Pancreas (tissue), 10 donors: ENCODE measurements around the gene ARV1. TPM values are rescaled to one million over a fixed set of nuclear protein-coding genes. Genes with fewer than 3 reads are reported as not detected.

Source experiments
- ATAC-seq, 4 donors: fragments of 200-7000 bp; cut with Tn5 transposase; one replicate each; pipeline versions ENCODE4 v1.8.0 to v1.9.1; 2020; ENCODE audit warnings: mild to moderate bottlenecking in 4 of 4, moderate library complexity in 4 of 4
- DNase-seq, 6 donors: peaks; one replicate each; pipeline ENCODE4 v3.0.0-alpha.2; 2020
- FAIRE-seq: peaks from 2 replicates; lab custom pipeline; 2012; peaks lifted over from hg19 to GRCh38; lab: Jason Lieb, UNC
- H3K27ac ChIP-seq, 4 donors: fragments of 200-600 bp; sonication (generic); 1 replicate in 3 of 4; 2 replicates in 1 of 4; pipeline versions ENCODE4 v1.5.0 to v1.8.0; 2020
- H3K27me3 ChIP-seq, 4 donors: fragments of 200-600 bp; one replicate each; pipeline ENCODE4 v1.8.0; 2021
- H3K36me3 ChIP-seq, 3 donors: fragments of 200-600 bp; sonication (generic) in 1 of 3; one replicate each; pipeline versions ENCODE4 v1.5.0 to v1.8.0; 2020 to 2021
- H3K4me1 ChIP-seq, 3 donors: fragments of 200-600 bp; one replicate each; pipeline ENCODE4 v1.8.0; 2021
- H3K4me3 ChIP-seq, 4 donors: fragments of 200-600 bp; sonication (generic) in 2 of 4; one replicate each; pipeline versions ENCODE4 v1.5.0 to v1.8.0; 2020 to 2021
- H3K9me3 ChIP-seq, 4 donors: fragments of 200-600 bp; one replicate each; pipeline ENCODE4 v1.8.0; 2021
- WGBS, 2 donors: extraction: QIAGEN DNeasy Blood & Tissue Kit; methylation state at CpG; one replicate each; pipeline ENCODE4 v1.1.7; 2013; 5-methylcytosine and 5-hydroxymethylcytosine counted together
- intact Hi-C, 3 donors: fragments of 100-400 bp; cut with DNase I; formaldehyde crosslinking; loops; one replicate each; pipeline versions ENCODE4 v1.11.1 to v1.14.2; 2022
- polyA plus RNA-seq, 2 donors: library from polyadenylated mRNA; stranded (reverse); fragments of 200-250 nt; gene quantifications; one replicate each; pipeline ENCODE4 v1.2.3, GENCODE V29; 2013
- total RNA-seq, 6 donors: library from RNA; stranded (reverse); fragmentation: NEBNext Ultra II Directional in 4 of 6; extraction: Animal tissue kit (Norgen Biotek cat#: 25700) in 4 of 6; gene quantifications; one replicate each; pipeline versions ENCODE4 v1.2.1 to v1.2.4, GENCODE V29; 2021 to 2023
- TF ChIP-seq, protein P1 (sequence below), 4 donors: fragments of 200-600 bp; sonication (generic) in 3 of 4; IDR thresholded peaks; one replicate each; pipeline versions ENCODE4 v1.5.0 to v1.8.0; 2021; ENCODE audit warnings: antibody characterized with exemption in 4 of 4
- donor health status: healthy with polysubstance abuse.
- donor health status: DM: no; HTN: no; CAD: no; lungs with moderate emphysema.
- donor health status: DM: no; HTN: no; CAD: no.
- donor health status: control.
- donor health status: control.
- donor health status: Bipolar disorder and iron deficiency.
- donor health status: DM: yes; HTN: yes; CAD: no.
- donor health status: DM: no; HTN: no; CAD: no.
- donor health status: DM: no; HTN: no; CAD: no.
- donor health status: DM: yes; HTN: yes; CAD: no.

The ARV1 gene
- total and polyA plus RNA-seq, 8 donors, result 7.4 to 20.1 (median 9.0) TPM

DNA sequence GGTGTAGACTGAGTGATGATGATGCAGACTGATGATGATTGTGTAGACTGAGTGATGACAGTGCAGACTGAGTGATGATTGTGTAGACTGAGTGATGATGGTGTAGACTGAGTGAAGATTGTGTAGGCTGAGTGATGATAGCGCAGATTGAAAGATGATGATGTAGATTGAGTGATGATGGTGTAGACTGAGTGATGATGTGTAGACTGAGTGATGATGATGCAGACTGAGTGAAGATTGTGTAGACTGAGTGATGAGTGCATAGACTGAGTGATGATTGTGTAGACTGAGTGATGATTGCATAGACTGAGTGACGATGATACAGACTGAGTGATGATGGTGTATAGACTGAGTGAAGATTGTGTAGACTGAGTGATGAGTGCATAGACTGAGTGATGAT, 32.5 kb downstream of the ARV1 start:
- intact Hi-C loops, result no loop called here
- H3K27ac ChIP-seq, result no peak overlapping the region
- DNase-seq, result no peak
- no peaks in the 10 kb centered on the region for H3K4me1 ChIP-seq
- ATAC-seq, result no peak
- no peak for FAIRE-seq
- no peak overlapping the region for H3K4me3 ChIP-seq
- no peaks in the 10 kb centered on the region for H3K27me3 ChIP-seq
- TF ChIP-seq, protein P1, sequence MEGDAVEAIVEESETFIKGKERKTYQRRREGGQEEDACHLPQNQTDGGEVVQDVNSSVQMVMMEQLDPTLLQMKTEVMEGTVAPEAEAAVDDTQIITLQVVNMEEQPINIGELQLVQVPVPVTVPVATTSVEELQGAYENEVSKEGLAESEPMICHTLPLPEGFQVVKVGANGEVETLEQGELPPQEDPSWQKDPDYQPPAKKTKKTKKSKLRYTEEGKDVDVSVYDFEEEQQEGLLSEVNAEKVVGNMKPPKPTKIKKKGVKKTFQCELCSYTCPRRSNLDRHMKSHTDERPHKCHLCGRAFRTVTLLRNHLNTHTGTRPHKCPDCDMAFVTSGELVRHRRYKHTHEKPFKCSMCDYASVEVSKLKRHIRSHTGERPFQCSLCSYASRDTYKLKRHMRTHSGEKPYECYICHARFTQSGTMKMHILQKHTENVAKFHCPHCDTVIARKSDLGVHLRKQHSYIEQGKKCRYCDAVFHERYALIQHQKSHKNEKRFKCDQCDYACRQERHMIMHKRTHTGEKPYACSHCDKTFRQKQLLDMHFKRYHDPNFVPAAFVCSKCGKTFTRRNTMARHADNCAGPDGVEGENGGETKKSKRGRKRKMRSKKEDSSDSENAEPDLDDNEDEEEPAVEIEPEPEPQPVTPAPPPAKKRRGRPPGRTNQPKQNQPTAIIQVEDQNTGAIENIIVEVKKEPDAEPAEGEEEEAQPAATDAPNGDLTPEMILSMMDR (IDR thresholded peaks at IDR 0.05), result no peak
- WGBS, 2 donors, result 94 to 97% methylated on average over 2 of the region's 2 CpGs
- H3K36me3 ChIP-seq, result no peaks in the 10 kb centered on the region
- no peaks in the 10 kb centered on the region for H3K9me3 ChIP-seq

DNA sequence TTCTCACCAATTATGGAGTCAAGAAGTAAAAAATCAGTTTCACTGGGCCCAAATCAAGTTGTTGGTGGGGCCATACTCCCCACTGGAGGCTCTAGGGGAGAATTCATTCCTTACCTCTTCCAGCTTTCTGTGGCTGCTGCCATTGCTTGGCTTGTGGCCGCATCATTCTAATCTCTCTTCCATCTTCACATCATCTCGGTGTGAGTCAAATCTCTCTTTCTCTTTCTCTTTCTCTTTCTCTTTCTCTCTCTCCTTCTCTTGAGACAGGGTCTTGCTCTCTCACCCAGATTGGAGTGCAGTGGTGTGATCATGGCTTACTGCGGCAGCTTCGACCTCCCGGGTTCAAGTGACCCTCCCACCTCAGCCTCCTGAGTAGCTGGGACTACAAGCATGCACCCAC, 33.1 kb downstream of the ARV1 start:
- H3K9me3 ChIP-seq, result no peaks in the 10 kb centered on the region
- H3K27ac ChIP-seq, result no peak overlapping the region
- no peak overlapping the region for H3K4me3 ChIP-seq
- TF ChIP-seq, protein P1 (IDR thresholded peaks at IDR 0.05), result no peak
- intact Hi-C loops, result no loop called here
- no peaks in the 10 kb centered on the region for H3K36me3 ChIP-seq
- H3K27me3 ChIP-seq, result no peaks in the 10 kb centered on the region
- H3K4me1 ChIP-seq, result no peaks in the 10 kb centered on the region
- FAIRE-seq (no peak), DNase-seq (no peak), ATAC-seq (no peak)
- WGBS, 2 donors, result 86 to 93% methylated on average over 5 of the region's 5 CpGs

DNA sequence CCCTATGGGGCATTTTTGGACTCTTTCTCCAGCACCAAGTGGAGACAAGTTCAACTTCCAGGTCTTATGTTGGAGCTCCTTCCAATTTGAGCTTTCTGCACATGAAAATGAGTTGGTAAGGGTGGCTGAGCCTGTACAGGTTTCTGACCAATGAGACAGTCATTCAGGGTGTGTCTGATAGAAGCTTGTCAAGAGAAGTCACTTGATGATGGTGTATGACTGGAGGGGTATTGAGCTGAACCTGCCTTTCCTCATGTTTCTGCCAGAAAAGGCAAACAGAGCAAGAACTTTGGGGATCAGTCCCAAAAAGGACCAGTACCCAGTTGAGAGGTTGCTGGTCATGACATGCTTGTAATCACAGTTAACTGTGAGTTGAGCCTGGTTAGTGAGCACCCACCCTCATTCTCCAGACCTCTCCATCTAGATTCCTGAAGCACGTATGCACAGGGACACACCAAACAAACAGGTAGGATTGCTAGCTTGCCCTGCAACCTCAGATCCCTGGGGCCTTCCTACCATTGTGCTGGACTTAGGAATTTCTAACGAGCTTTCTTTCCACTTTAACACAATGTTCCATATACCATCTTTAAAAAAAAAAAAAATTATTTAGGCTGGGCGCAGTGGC, 34.6 kb downstream of the ARV1 start:
- intact Hi-C loops, result no loop called here
- TF ChIP-seq, protein P1 (IDR thresholded peaks at IDR 0.05), result no peak
- WGBS, 2 donors, result 74 to 77% methylated on average over 3 of the region's 3 CpGs
- ATAC-seq, result no peak
- no peak overlapping the region for H3K4me3 ChIP-seq
- DNase-seq, result no peak
- no peak for FAIRE-seq
- no peaks in the 10 kb centered on the region for H3K9me3 ChIP-seq
- H3K36me3 ChIP-seq, result no peaks in the 10 kb centered on the region
- H3K27me3 ChIP-seq, result no peaks in the 10 kb centered on the region
- H3K4me1 ChIP-seq, result no peaks in the 10 kb centered on the region
- no peak overlapping the region for H3K27ac ChIP-seq

DNA sequence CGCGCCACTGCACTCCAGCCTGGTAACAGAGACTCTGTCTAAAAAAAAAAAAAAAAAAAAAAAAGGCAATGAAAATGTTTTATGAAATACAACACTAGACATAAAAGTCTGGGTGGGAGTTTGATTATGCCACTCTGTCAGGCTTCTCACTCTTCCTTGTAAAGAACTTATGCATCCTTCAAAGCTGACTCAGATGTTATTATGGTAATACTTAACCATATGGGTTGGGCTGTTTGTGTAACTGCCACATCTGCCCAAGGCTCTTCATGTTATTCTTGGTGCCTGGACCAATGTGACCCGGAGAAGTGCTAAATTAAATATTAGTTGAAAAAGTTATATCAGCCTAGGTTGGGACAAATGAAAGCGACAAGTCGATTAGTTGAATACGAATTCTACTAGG, 37.3 kb downstream of the ARV1 start:
- DNase-seq (no peak), FAIRE-seq (no peak), ATAC-seq (no peak)
- H3K36me3 ChIP-seq, result no peaks in the 10 kb centered on the region
- H3K27ac ChIP-seq, result no peak overlapping the region
- TF ChIP-seq, protein P1 (IDR thresholded peaks at IDR 0.05), result no peak
- H3K4me1 ChIP-seq, result no peaks in the 10 kb centered on the region
- WGBS, 2 donors, result 90 to 91% methylated on average over 6 of the region's 6 CpGs
- no peaks in the 10 kb centered on the region for H3K27me3 ChIP-seq
- H3K4me3 ChIP-seq, result no peak overlapping the region
- intact Hi-C loops, result no loop called here
- H3K9me3 ChIP-seq, result no peaks in the 10 kb centered on the region

DNA sequence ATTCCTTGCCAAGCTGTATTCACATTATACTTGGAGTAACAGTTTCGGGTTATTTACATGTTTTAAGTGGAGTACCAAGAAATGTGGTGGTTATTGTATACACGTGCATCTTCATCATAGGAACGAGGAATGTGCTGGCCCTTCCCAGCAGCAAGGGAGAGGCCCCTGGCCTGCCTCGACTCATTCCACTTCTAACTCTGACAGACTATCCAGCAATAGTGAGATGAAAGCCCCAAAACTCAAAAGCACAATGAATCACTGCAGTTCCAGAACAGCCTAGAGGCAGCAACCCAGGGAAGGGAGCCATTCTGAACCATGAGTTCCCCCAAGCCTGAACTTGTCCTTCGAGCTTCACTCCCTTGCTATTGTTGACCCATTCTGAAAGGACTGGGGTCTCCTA, 38.1 kb downstream of the ARV1 start:
- no peaks in the 10 kb centered on the region for H3K4me1 ChIP-seq
- FAIRE-seq (no peak), ATAC-seq (no peak), DNase-seq (no peak)
- TF ChIP-seq, protein P1 (IDR thresholded peaks at IDR 0.05), result no peak
- H3K4me3 ChIP-seq, result no peak overlapping the region
- H3K27ac ChIP-seq, result no peak overlapping the region
- no peaks in the 10 kb centered on the region for H3K9me3 ChIP-seq
- intact Hi-C loops, result no loop called here
- H3K27me3 ChIP-seq, result no peaks in the 10 kb centered on the region
- no peaks in the 10 kb centered on the region for H3K36me3 ChIP-seq
- 88 to 93% methylated on average over 5 of the region's 5 CpGs for WGBS, 2 donors
